ENCODE measurements around the gene LIN7B. TPM values are rescaled to one million over a fixed set of nuclear protein-coding genes. Genes with fewer than 3 reads are reported as not detected.

The LIN7B gene
- total RNA-seq, 4 donors from 2014 or later: 15.7 to 24.9 (median 19.6) TPM

DNA sequence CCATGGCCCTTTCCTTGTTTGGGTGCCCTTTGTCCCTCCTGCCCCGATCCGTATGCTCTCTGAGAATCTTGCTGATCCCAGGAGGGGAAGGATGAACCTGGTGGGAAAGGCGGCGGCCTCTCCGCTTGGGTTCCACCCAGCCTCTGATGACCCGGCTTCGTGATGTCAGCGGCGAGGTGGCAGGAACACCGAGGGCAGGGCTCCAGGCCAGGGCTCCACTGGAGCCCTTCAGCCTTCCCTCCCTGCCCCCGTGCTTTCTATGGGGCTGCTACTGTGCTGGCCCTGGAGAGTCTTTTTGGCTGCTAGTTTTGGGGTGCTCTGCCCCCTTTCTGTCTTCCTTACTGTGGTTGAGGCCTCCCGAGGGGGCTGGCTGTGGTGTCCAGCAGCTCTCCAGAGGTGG, 11.9 kb upstream of the LIN7B start:
- H3K36me3 ChIP-seq: peaks cover 6 to 100% (median 50%) of the 10 kb centered on the region in 3 donors
- 85 to 86% methylated on average over 9 to 12 of the region's 12 CpGs for WGBS, 2 donors

GRCh38 chr19:49103331-49104085, 10.7 kb upstream of the LIN7B start:
- Histone ChIP-seq H3K27me3 (no peaks in the 10 kb centered on the region), H3K4me3 (no peak overlapping the region), H3K36me3 (peaks cover 6 to 100% (median 54%) of the 10 kb centered on the region in 3 donors), H3K4me1 (no peaks in the 10 kb centered on the region), H3K9me3 (no peaks in the 10 kb centered on the region), H3K27ac (no peak overlapping the region)
- DNase-seq (ENCODE audit: low spot score in 2 of 2): no peak
- TF ChIP-seq POLR2A (IDR thresholded peaks at IDR 0.05) (no peak), EP300 (IDR thresholded peaks at IDR 0.05) (no peak), CTCF (IDR thresholded peaks at IDR 0.05) (no peak)
- WGBS, 2 donors: 81 to 86% methylated on average over 19 to 32 of the region's 33 CpGs

More for the DNA sequence above, 11.9 kb upstream of the LIN7B start:
- Histone ChIP-seq H3K4me3 (no peak overlapping the region), H3K27me3 (no peaks in the 10 kb centered on the region), H3K27ac (no peak overlapping the region), H3K4me1 (peaks cover 0 to 10% (median 0%) of the 10 kb centered on the region in 4 donors), H3K9me3 (no peaks in the 10 kb centered on the region)
- DNase-seq (ENCODE audit: low spot score in 2 of 2): no peak
- no peak for TF ChIP-seq CTCF (IDR thresholded peaks at IDR 0.05)
- TF ChIP-seq EP300 (IDR thresholded peaks at IDR 0.05): no peak
- no peak for TF ChIP-seq POLR2A (IDR thresholded peaks at IDR 0.05)

- TF ChIP-seq EP300 (IDR thresholded peaks at IDR 0.05): no peak
- no peak for TF ChIP-seq POLR2A (IDR thresholded peaks at IDR 0.05)
- TF ChIP-seq CTCF (IDR thresholded peaks at IDR 0.05): no peak
- WGBS, 2 donors: 75 to 81% methylated on average over 30 of the region's 30 CpGs
- H3K36me3 ChIP-seq: peaks cover 6 to 100% (median 48%) of the 10 kb centered on the region in 3 donors
- H3K4me3 ChIP-seq: no peak overlapping the region
- H3K4me1 ChIP-seq: no peaks in the 10 kb centered on the region
- no peak overlapping the region for H3K27ac ChIP-seq
- DNase-seq (ENCODE audit: low spot score in 2 of 2): no peak
- no peaks in the 10 kb centered on the region for H3K9me3 ChIP-seq
- no peaks in the 10 kb centered on the region for H3K27me3 ChIP-seq
Measured at GRCh38 chr19:49104229-49104864, 9.8 kb upstream of the LIN7B start.

- H3K4me3 ChIP-seq: no peak overlapping the region
- peak in 1 of 2 donors; percentile 52 for DNase-seq (ENCODE audit: low spot score in 2 of 2)
- 70 to 71% methylated on average over 12 of the region's 12 CpGs for WGBS, 2 donors
- H3K36me3 ChIP-seq: peaks cover 0 to 76% (median 34%) of the 10 kb centered on the region in 3 donors
- H3K27ac ChIP-seq: no peak overlapping the region
- no peaks in the 10 kb centered on the region for H3K27me3 ChIP-seq
- TF ChIP-seq CTCF (IDR thresholded peaks at IDR 0.05): peak; percentile 60 to 73 (median 62)
- no peak for TF ChIP-seq POLR2A (IDR thresholded peaks at IDR 0.05)
- H3K4me1 ChIP-seq: peaks cover 0 to 14% (median 0%) of the 10 kb centered on the region in 4 donors
- H3K9me3 ChIP-seq: no peaks in the 10 kb centered on the region
Measured at GRCh38 chr19:49106648-49107135, 7.5 kb upstream of the LIN7B start.

All from tibial nerve (tissue), 4 donors.